Fibroblast of peridontal ligament (primary cell): ENCODE data around the gene ARHGAP42.
A peak's percentile ranks its signal among the peaks of the same experiment; 100 is the strongest.

Experiments
- DNase-seq: peaks from one replicate; pipeline ENCODE4 v3.0.0-alpha.2; 2010; ENCODE audit errors: extremely low read depth

ARHGAP42 gene

DNA sequence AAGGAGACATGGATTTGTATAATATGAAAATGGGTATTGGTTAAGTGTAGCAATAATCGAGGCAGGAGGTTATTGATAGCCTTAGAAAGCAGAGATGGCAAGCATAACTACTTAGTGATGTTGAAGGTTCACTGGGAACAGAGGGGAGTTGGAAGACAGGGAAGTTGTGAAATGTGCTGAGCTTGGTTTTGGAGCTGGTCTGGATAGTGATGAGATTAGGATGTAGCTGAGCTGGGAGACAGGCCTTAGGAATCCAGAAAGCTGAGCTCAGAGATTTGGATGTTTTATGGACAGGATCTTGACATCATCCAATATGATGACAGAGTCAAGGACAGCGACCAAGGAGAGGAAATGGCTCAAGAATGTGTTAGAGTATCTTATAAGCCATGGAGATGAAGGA is 113.1 kb downstream of the ARHGAP42 start:
- DNase-seq, result no peak

- DNase-seq, result no peak
Measured at GRCh38 chr11:100801225-100801999, 114.3 kb downstream of the ARHGAP42 start.

DNA sequence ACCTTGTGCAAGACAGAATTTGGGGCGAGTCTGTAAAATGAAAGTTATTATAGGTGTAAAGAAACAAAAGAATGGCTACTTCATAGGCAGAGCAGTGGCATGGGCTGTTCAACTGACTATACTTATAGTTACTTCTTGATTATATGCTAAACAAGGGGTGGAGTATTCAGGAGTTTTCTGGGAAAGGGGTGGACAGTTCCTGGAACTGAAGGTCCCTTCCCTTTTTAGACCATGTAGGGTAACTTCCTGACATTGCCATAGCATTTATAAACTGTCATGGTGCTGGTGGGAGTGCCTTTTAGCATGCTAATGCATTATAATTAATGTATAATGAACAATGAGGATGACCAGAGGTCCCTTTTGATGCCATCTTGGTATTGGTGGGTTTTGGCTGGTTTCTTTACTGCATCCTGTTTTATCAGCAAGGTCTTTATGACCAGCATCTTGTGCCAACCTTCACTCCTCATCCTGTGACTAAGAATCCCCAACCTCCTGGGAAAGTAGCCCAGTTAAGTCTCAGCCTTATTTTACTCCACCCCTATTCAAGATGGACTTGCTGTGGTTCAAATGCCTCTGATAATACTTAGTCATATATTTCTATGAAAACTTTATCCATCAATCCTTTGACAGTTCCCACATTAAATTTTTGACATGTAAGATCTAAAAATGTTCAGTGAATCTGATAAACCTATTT is 118.6 kb downstream of the ARHGAP42 start:
- no peak for DNase-seq

DNA sequence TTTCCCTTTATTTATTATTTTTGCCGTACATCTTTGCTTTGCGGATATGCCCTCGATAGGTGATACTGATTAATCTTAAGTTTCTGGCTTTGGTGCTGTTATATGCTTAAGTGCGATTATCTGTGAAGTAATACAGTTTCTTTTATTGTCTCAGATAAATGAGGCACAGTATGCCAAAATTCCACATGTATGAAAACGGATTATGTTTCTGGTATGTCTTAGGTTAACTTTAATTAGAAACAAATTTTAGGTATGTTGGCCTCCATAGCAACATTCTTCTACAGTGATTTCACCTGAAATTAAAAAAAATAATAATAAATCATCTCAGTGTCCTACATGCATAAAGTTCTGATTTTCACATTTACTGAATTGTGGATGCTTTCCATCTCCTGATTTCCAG is 119.2 kb downstream of the ARHGAP42 start:
- no peak for DNase-seq

- DNase-seq, result peak; percentile 53
Measured at GRCh38 chr11:100808904-100809491, 121.9 kb downstream of the ARHGAP42 start.

DNA sequence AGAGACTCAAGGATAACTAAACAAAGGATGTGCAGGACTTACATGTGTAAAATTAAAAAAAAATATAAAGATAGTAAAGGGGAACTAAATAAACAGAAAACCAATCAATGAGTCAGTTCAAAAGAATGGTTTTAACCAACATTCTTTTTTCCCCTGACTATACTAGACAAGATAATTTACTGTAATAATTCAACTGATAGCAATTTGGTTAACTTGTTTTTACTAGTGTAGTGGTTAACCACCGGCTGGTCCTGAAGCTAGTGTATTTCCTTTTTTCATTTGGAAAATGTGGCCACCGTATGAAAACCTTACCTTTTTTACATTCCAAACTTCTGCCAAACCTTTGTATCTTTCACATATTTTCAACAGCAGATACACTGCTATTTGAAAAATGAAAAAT is 123.1 kb downstream of the ARHGAP42 start:
- DNase-seq, result no peak

DNA sequence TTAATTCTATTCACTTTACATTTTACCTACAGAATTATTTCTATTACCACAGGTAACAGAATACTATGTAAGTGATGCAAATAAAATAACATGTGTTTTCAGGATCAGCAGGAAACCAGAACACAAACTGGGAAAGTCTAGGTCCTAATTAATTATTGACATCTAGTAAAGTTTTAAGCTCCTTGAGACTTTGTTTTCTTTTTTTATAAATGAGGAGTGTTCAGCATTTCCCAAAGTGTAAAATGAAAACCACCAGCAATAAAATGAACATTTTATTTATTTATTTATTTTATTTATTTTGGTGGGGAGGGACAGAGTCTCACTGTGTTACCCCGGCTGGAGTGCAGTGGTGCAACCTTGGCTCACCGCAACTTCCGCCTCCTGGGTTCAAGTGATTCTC is 123.6 kb downstream of the ARHGAP42 start:
- DNase-seq, result no peak

DNA sequence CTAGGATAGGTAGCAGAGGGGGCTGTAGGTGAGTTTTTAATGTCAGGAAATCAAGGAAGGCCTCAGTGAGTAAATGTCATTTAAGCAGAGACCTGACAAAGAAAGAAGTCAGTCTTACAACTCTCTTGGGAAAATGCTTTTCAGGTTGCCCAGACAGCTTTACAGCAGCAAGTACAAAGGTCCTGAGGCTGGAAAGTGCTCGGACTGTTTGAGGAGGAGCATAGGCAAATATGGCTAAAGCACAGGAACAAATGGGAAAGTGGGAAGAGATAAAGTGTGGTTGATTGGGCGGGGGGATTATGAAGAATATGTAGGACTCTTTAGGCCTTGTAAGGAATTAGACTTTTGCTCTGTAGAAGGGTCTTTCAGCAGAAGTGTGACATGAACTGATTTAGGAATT is 125.4 kb downstream of the ARHGAP42 start:
- no peak for DNase-seq

- no peak for DNase-seq
Measured at GRCh38 chr11:100815787-100816330, 128.8 kb downstream of the ARHGAP42 start.

DNA sequence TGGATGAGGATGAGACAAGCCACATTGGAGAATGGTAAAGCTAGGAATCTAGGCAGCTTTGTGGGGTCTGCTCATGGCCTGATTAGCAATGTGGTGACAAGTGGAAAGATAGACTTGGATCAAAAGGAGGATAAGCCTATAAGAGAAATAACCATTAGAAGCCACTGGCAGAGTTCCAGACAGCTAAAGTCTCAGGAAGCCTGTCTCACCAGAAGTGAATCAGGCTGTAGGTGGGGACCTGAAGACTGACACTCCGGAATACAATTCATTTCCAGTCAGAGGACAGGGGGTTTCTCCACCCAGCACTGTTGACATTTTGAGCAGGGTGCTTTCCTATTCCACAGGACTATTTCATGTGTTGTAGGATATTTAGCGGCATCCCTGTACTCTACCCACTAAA is 129.7 kb downstream of the ARHGAP42 start:
- DNase-seq, result no peak

GRCh38 chr11:100817620-100818019 is 130.5 kb downstream of the ARHGAP42 start:
- no peak for DNase-seq

DNA sequence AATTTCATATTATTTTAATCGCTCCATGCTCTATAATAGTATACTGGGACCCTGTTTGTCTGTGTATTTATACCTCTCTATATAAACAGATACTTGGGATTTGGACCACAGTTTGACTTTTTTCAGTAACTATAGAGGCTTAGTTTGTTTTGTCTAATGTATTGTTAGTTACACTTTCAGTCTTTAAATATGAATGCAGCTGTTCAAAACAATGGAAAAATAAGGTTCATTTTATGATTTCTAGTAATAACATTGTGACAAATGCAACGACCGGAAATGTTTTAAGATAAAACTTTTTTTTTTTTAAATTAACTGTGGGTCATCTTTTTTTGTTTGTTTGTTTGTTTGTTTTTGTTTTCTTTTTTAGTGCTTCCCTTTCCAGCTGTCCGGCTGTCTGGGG is 133.5 kb downstream of the ARHGAP42 start:
- no peak for DNase-seq

GRCh38 chr11:100821198-100821597 is 134.1 kb downstream of the ARHGAP42 start:
- DNase-seq, result no peak

GRCh38 chr11:100823360-100823759 is 136.3 kb downstream of the ARHGAP42 start:
- DNase-seq, result peak; percentile 98

- peak; percentile 65 for DNase-seq
Measured at GRCh38 chr11:100824041-100824809, 137.1 kb downstream of the ARHGAP42 start.

GRCh38 chr11:100825626-100826025 is 138.5 kb downstream of the ARHGAP42 start:
- peak; percentile 26 for DNase-seq

GRCh38 chr11:100827934-100828661 is 141.0 kb downstream of the ARHGAP42 start:
- DNase-seq, result no peak

- DNase-seq, result no peak
Measured at GRCh38 chr11:100830274-100830673, 143.2 kb downstream of the ARHGAP42 start.

- peak; percentile 69 for DNase-seq
Measured at GRCh38 chr11:100830978-100831732, 144.1 kb downstream of the ARHGAP42 start.

- DNase-seq, result no peak
Measured at GRCh38 chr11:100831929-100832494, 144.9 kb downstream of the ARHGAP42 start.
